GM19238 (cell line): ENCODE results near the gene INO80B.
"Not testable (repeated sequence)": the region's sequence is repeated elsewhere in the genome, so short reads cannot be mapped to it uniquely, and the experiment has no call there.

ENCODE experiments used
- DNase-seq: peaks from one replicate; pipeline ENCODE4 v3.0.0; 2011; ENCODE audit warnings: low spot score; ENCODE audit not compliant: insufficient read length

The INO80B gene

GRCh38 chr2:74447230-74447999 is 7.5 kb upstream of the INO80B start:
- no peak for DNase-seq

- DNase-seq: no peak
These were observed 6.1 kb upstream of the INO80B start for GRCh38 chr2:74448771-74449170.

- DNase-seq: no peak
These were observed 4.2 kb upstream of the INO80B start for GRCh38 chr2:74450570-74451190.

GRCh38 chr2:74457129-74457548 is 2.3 kb downstream of the INO80B start:
- DNase-seq: no peak

- DNase-seq: peak; percentile 37
These were observed 2.8 kb downstream of the INO80B start for GRCh38 chr2:74457549-74458131.

GRCh38 chr2:74458132-74458937 is 3.4 kb downstream of the INO80B start, which contains the start of gene WBP1:
TSS of gene WBP1 (plus strand) at chr2:74458438. CDS start at chr2:74458603, 165 bp downstream.
- peak; percentile 91 for DNase-seq

GRCh38 chr2:74458938-74459363 is 4.1 kb downstream of the INO80B start:
- no peak for DNase-seq

GRCh38 chr2:74459503-74460118 is 4.7 kb downstream of the INO80B start:
- DNase-seq: not testable (repeated sequence)

- not testable (repeated sequence) for DNase-seq
These were observed 5.3 kb downstream of the INO80B start for GRCh38 chr2:74460187-74460586.

GRCh38 chr2:74461187-74462053 is 6.5 kb downstream of the INO80B start:
- DNase-seq: no peak

- DNase-seq: no peak
These were observed 7.3 kb downstream of the INO80B start for GRCh38 chr2:74462054-74462785.

- no peak for DNase-seq
These were observed 7.9 kb downstream of the INO80B start for GRCh38 chr2:74462786-74463105.

GRCh38 chr2:74464406-74464805 is 9.5 kb downstream of the INO80B start:
- no peak for DNase-seq

- not testable (repeated sequence) for DNase-seq
These were observed 15.9 kb downstream of the INO80B start for GRCh38 chr2:74470742-74471141.

- no peak for DNase-seq
These were observed 16.6 kb downstream of the INO80B start for GRCh38 chr2:74471332-74472065.

GRCh38 chr2:74472086-74472944 is 17.4 kb downstream of the INO80B start, which contains the start of gene MRPL53:
TSS of gene MRPL53 (minus strand) at chr2:74472680. CDS start at chr2:74472660, 20 bp downstream.
- peak; percentile 76 for DNase-seq

- DNase-seq: no peak
These were observed 18.0 kb downstream of the INO80B start for GRCh38 chr2:74472945-74473258.

GRCh38 chr2:74474481-74474880 is 19.6 kb downstream of the INO80B start:
- DNase-seq: no peak
